CD14-positive monocyte (primary cell): ENCODE results near the gene RGS16. TPM values are rescaled to one million over a fixed set of nuclear protein-coding genes. Genes with fewer than 3 reads are reported as not detected.

Experiments
- DNase-seq, 3 donors: peaks; one replicate each; pipeline ENCODE4 v3.0.0-alpha.2; 2011 to 2022
- H2AFZ ChIP-seq: 2 replicates; pipeline ENCODE4 v1.6.0; 2012; ENCODE audit warnings: mild to moderate bottlenecking, low read depth, low read length, inconsistent platforms; ENCODE audit not compliant: insufficient read depth, poor library complexity, severe bottlenecking
- H3K27ac ChIP-seq, 2 donors: 1 replicate in 1 of 2; 2 replicates in 1 of 2; pipeline ENCODE4 v1.5.1; 2012 to 2013; ENCODE audit warnings: low read length in 2 of 2, control low read depth in 1 of 2, inconsistent platforms in 1 of 2, low read depth in 1 of 2, mild to moderate bottlenecking in 1 of 2
- H3K27me3 ChIP-seq, 2 donors: one replicate each; pipeline versions ENCODE4 v1.6.0 to v1.6.1; 2011 to 2013; ENCODE audit warnings: low read length in 2 of 2; ENCODE audit not compliant: control insufficient read depth in 2 of 2, insufficient read depth in 2 of 2
- H3K36me3 ChIP-seq, 2 donors: replicated peaks in 1 of 2; 1 replicate in 1 of 2; 2 replicates in 1 of 2; pipeline versions ENCODE4 v1.5.1 to v1.6.1; 2012 to 2013; ENCODE audit warnings: low read length in 2 of 2, control low read depth in 1 of 2, inconsistent platforms in 1 of 2, mild to moderate bottlenecking in 1 of 2; ENCODE audit not compliant: insufficient read depth in 2 of 2, control insufficient read depth in 1 of 2
- H3K4me1 ChIP-seq, 2 donors: 1 replicate in 1 of 2; 2 replicates in 1 of 2; pipeline versions ENCODE4 v1.5.1 to v1.6.1; 2012 to 2013; ENCODE audit warnings: low read length in 2 of 2, control low read depth in 1 of 2, inconsistent platforms in 1 of 2, mild to moderate bottlenecking in 1 of 2, moderate library complexity in 1 of 2; ENCODE audit not compliant: insufficient read depth in 2 of 2, control insufficient read depth in 1 of 2
- H3K4me2 ChIP-seq: replicated peaks from 2 replicates; pipeline ENCODE3; 2012; ENCODE audit warnings: low read length, moderate library complexity, mild to moderate bottlenecking; ENCODE audit not compliant: poor library complexity, severe bottlenecking; ENCODE audit errors: extremely low read depth
- H3K4me3 ChIP-seq, 3 experiments: fragments of 200-600 bp in 1 of 3; sonication (generic) in 1 of 3; replicated peaks in 1 of 3; 1 replicate in 2 of 3; 2 replicates in 1 of 3; pipeline ENCODE4 v1.5.1; 2011 to 2013; ENCODE audit warnings: low read length in 3 of 3, mild to moderate bottlenecking in 3 of 3, control low read depth in 2 of 3, low read depth in 2 of 3, inconsistent platforms in 1 of 3, moderate library complexity in 1 of 3
- H3K79me2 ChIP-seq: 2 replicates; pipeline ENCODE4 v1.6.0; 2012; ENCODE audit warnings: mild to moderate bottlenecking, control low read depth, inconsistent platforms, low read length, moderate library complexity; ENCODE audit not compliant: insufficient read depth
- H3K9ac ChIP-seq: 2 replicates; pipeline ENCODE4 v1.6.0; 2017; ENCODE audit warnings: low read length, mild to moderate bottlenecking; ENCODE audit not compliant: insufficient read depth, poor library complexity, severe bottlenecking
- H3K9me3 ChIP-seq, 2 donors: replicated peaks in 1 of 2; 1 replicate in 1 of 2; 2 replicates in 1 of 2; pipeline versions ENCODE4 v1.5.1 to v1.6.1; 2012 to 2013; ENCODE audit warnings: low read length in 2 of 2, control low read depth in 1 of 2; ENCODE audit not compliant: control insufficient read depth in 1 of 2, insufficient read depth in 1 of 2
- H4K20me1 ChIP-seq: 2 replicates; pipeline ENCODE4 v1.6.0; 2012; ENCODE audit warnings: mild to moderate bottlenecking, low read length, control low read depth, moderate library complexity; ENCODE audit not compliant: insufficient read depth
- H3K27ac Mint-ChIP-seq, 7 donors: one replicate each; pipeline ENCODE4 v1.8.0; 2020; ENCODE audit warnings: mild to moderate bottlenecking in 7 of 7, mixed read lengths in 7 of 7, moderate library complexity in 6 of 7, inconsistent platforms in 2 of 7
- H3K27me3 Mint-ChIP-seq, 3 donors: one replicate each; pipeline ENCODE4 v1.8.0; 2021 to 2022; ENCODE audit warnings: low read depth in 3 of 3, mild to moderate bottlenecking in 3 of 3, mixed read lengths in 3 of 3, moderate library complexity in 3 of 3, inconsistent platforms in 1 of 3
- H3K36me3 Mint-ChIP-seq, 2 donors: one replicate each; pipeline ENCODE4 v1.8.0; 2020; ENCODE audit warnings: mixed read lengths in 2 of 2, inconsistent platforms in 1 of 2, mild to moderate bottlenecking in 1 of 2
- H3K4me1 Mint-ChIP-seq: one replicate; pipeline ENCODE4 v1.8.0; 2020; ENCODE audit warnings: mild to moderate bottlenecking, mixed read lengths
- H3K4me3 Mint-ChIP-seq, 2 donors: one replicate each; pipeline ENCODE4 v1.8.0; 2020; ENCODE audit warnings: mild to moderate bottlenecking in 2 of 2, mixed read lengths in 2 of 2, moderate library complexity in 1 of 2
- H3K9me3 Mint-ChIP-seq, 7 donors: one replicate each; pipeline ENCODE4 v1.8.0; 2020 to 2022; ENCODE audit warnings: mixed read lengths in 7 of 7, mild to moderate bottlenecking in 6 of 7, moderate library complexity in 6 of 7, inconsistent platforms in 2 of 7
- CTCF ChIP-seq: fragments of 200-600 bp; IDR thresholded peaks from one replicate; pipeline ENCODE4 v1.8.0; 2022; ENCODE audit warnings: antibody characterized with exemption, mild to moderate bottlenecking
- intact Hi-C, 2 donors: fragments of 100-400 bp; cut with micrococcal nuclease; formaldehyde crosslinking; loops; one replicate each; pipeline versions ENCODE4 v1.15.0 to v1.15.1; 2023
- polyA plus RNA-seq, 3 donors: library from polyadenylated mRNA; depleted of rRNA in 1 of 3; unstranded in 2 of 3; stranded (reverse) in 1 of 3; fragments of 300-500 nt in 2 of 3; fragments of >200 nt in 1 of 3; fragmentation: Illumina TruSeq in 2 of 3; gene quantifications; 1 replicate in 2 of 3; 2 replicates in 1 of 3; pipeline ENCODE4 v1.2.3, GENCODE V29; 2012 to 2021
- small RNA-seq: library from RNA; depleted of rRNA; stranded (forward); fragments of <200 nt; gene quantifications from one replicate; pipeline ENCODE3, GENCODE V24; 2012; ENCODE audit warnings: low read depth; ENCODE audit not compliant: insufficient read length

RGS16 gene
- polyA plus RNA-seq, 3 donors: 0.07 to 0.44 TPM; not detected in 1

- H3K27me3 ChIP-seq: no peaks in the 10 kb centered on the region
- H3K79me2 ChIP-seq: no peaks in the 10 kb centered on the region
- peaks cover 8 to 19% (median 16%) of the 10 kb centered on the region in 7 donors for H3K9me3 Mint-ChIP-seq
- H3K27ac Mint-ChIP-seq: no peak overlapping the region
- no peaks in the 10 kb centered on the region for H3K4me1 Mint-ChIP-seq
- H3K4me3 Mint-ChIP-seq: no peak overlapping the region
- H3K4me3 ChIP-seq: no peak overlapping the region
- H3K9me3 ChIP-seq: peaks cover 7 to 11% of the 10 kb centered on the region in 2 donors
- H3K36me3 Mint-ChIP-seq: no peaks in the 10 kb centered on the region
- no peaks in the 10 kb centered on the region for H3K4me1 ChIP-seq
- H4K20me1 ChIP-seq: no peaks in the 10 kb centered on the region
- H3K27me3 Mint-ChIP-seq: peaks cover 4 to 8% (median 5%) of the 10 kb centered on the region in 3 donors
- no peaks in the 10 kb centered on the region for H3K36me3 ChIP-seq
- H3K4me2 ChIP-seq: no peak overlapping the region
- TF ChIP-seq CTCF: no peak
- no peak overlapping the region for H3K27ac ChIP-seq
- intact Hi-C loops: no loop called here
- no peak for DNase-seq
- no peak overlapping the region for H2AFZ ChIP-seq
- no peak overlapping the region for H3K9ac ChIP-seq
Measured at GRCh38 chr1:182549346-182549745, 54.8 kb downstream of the RGS16 start.

Small RNA genes within 50 kb of the gene (small RNA-seq; reads per million reads assigned to genes)
- gene RF00017: not detected

Other genes starting within 250 kb of the RGS16 start
- gene GLUL, start 212.6 kb downstream of the RGS16 start, polyA plus RNA-seq: 1,000 to 10,000 TPM in 1 of 3 donors, 100 to 1,000 TPM in 2; 506 to 1,423 (median 523) TPM
- gene TEDDM1, start 203.7 kb downstream of the RGS16 start, polyA plus RNA-seq: under 1 TPM in 1 of 3 donors, not detected in 2; 0.07 TPM
- gene RGSL1, start 154.2 kb downstream of the RGS16 start, polyA plus RNA-seq: not detected
- gene RNASEL, start 15.1 kb downstream of the RGS16 start, polyA plus RNA-seq: 10 to 100 TPM in 1 of 3 donors, 1 to 10 TPM in 2; 6.9 to 12.3 (median 7.9) TPM
- gene RGS8, start 80.2 kb upstream of the RGS16 start, polyA plus RNA-seq: not detected
- gene NPL, start 185.4 kb upstream of the RGS16 start, polyA plus RNA-seq: 100 to 1,000 TPM in 2 of 3 donors, 10 to 100 TPM in 1; 56.6 to 127 (median 127) TPM
- gene DHX9, start 235.0 kb upstream of the RGS16 start, polyA plus RNA-seq: 10 to 100 TPM; 57.9 to 71.5 (median 58.5) TPM